Measurements from ENCODE around the gene KSR2.

DNA sequence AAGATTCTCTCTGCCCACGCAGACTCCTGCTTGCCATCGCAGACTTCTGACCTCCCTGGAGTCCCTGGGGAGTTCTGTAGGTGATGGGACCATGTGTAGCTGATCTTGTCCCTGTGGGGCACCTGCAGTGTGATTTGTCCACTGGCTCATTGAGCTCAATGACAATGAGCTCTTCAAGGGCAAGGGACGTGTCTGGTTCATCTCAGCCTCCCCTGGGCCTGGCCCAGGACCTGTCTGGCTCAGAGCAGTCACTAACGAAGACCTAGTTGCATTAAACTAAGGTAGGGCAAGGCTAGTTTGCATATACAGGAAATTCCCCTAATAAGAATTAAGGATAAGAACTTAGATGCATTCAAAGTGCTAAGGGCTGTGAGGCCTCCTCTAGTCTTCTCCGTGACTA lies 361.8 kb downstream of the KSR2 start:
- TF ChIP-seq POLR2A (IDR thresholded peaks at IDR 0.05; ENCODE audit: low read depth, low read length) (no peak), TAF1 (IDR thresholded peaks at IDR 0.05; ENCODE audit: borderline replicate concordance, low read depth, low read length) (no peak)

All from GM12892 (cell line).